ENCODE measurements around the gene NKAIN2. TPM values are rescaled to one million over a fixed set of nuclear protein-coding genes. Genes with fewer than 3 reads are reported as not detected.
"Not testable (repeated sequence)": the region's sequence is repeated elsewhere in the genome, so short reads cannot be mapped to it uniquely, and the experiment has no call there.

The NKAIN2 gene
- total RNA-seq, 1 donor from 2014 or later: 0.20 TPM

DNA sequence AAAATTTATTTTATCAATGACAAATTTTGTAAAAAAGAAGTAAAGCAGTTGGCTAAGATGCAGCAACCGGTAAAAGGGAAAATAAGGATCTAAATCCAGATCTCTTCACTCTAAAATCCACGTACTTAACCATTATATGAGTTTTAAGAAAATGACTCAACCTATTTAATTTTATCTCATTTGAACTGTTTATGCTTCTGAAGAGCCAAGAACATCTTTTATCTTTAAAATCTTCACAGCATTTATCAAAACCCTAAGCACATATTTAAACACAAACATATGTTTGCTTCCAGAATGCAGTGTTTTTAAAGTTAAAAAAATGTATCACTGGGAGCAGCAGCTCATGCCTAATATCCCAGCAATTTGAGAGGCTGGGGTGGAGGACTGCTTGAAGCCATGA is 339.2 kb downstream of the NKAIN2 start:
- intact Hi-C loops (cut with micrococcal nuclease): no loop called here
- DNase-seq (no peak), ATAC-seq (no peak)

DNA sequence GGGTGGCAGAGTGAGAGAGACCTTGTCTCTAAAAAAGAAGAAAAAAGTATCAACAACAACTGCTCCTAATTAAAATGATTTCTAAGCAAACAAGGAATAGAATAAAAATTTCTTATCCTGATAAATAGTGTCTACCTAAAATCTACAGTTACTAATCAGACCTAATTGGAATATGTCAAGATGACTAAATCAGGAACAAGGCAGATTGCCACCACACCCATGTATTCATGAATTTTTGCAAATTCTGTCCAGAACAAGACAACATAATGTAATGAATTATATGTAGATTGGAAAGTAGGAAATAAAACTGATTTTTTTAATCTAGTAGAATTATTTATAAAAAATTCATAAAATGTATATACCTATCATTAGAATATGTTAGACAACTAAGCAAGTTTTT is 339.8 kb downstream of the NKAIN2 start:
- DNase-seq (no peak), ATAC-seq (no peak)
- intact Hi-C loops (cut with micrococcal nuclease): no loop called here

GRCh38 chr6:124147621-124148020 is 344.0 kb downstream of the NKAIN2 start:
- intact Hi-C loops (cut with micrococcal nuclease): no loop called here
- ATAC-seq: no peak

DNA sequence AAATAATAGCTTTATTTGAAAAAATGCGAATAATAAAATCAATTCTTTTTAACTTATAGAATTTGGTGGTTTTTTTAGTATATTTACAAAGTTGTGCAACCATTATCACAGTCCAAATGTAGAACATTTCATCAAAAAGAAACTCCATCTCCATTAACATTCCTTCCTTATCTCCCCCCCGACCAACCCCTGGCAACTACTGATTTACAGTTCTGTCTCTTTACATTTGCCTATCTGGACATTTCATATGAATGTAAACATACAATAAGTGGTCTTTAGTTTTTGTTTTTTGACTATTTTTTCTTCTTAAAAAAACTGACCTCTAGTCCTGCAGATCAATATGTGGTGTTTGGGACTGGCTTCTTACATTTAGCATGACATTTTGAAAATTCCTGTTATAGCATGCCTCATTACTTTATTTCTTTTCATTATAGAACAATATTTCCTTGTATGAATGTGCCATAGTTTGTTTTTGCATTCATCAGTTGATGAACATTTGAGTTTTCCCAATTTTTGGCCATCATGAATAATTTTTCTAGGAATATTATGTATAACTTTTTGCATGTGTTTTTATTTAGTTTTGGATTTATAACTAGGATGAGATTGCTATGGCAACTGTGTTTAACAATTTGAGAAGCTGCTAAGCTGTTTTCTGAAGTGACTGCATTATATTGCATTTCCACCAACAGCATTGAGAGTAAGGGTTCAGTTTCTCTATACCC is 344.7 kb downstream of the NKAIN2 start:
- DNase-seq: no peak
- no peak for ATAC-seq
- intact Hi-C loops (cut with micrococcal nuclease): no loop called here

More at GRCh38 chr6:124147621-124148020, 344.0 kb downstream of the NKAIN2 start:
- DNase-seq: no peak

- ATAC-seq (no peak), DNase-seq (no peak)
- intact Hi-C loops (cut with micrococcal nuclease): no loop called here
Observed at GRCh38 chr6:124149646-124150045, 346.0 kb downstream of the NKAIN2 start.

DNA sequence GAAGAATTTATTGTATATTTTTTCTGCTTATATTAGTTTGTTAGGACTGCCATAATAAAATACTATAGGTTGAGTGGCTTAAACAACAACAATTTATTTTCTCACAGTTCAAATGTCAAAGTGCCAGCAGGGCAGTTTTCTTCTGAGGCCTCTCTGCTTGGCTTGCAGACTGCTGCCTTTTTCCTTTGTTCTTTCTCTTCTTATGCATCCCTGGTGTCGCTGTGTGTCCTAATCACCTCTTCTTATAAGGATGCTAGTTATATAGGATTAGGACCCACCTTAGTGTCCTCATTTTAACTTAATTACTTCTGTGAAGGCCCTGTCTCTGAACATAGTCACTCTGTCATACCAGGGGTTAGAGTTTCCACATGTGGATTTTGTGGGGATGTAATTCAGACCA is 354.4 kb downstream of the NKAIN2 start:
- no peak for DNase-seq
- no peak for ATAC-seq
- intact Hi-C loops (cut with micrococcal nuclease): no loop called here

GRCh38 chr6:124163676-124164075 is 360.0 kb downstream of the NKAIN2 start:
- intact Hi-C loops (cut with micrococcal nuclease): no loop called here
- DNase-seq: no peak

DNA sequence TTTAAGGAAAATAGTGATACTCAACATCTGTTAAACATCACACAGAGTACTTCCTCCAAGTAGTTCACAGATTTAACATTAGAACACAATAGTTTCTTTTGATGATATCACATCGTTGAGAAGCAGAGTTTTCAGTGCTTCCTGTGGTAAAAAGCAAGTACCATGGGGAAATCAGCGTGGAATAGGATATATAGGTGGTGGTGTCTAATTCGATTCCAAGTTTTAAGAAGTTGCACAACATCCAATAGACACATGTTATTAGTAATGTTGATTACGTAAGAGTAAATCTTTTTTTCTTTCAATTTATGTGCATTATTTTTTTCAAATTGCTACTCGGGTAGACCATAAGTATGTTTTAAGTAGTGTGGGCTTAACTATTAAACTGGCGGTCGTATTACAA is 360.7 kb downstream of the NKAIN2 start:
- DNase-seq: no peak
- intact Hi-C loops (cut with micrococcal nuclease): no loop called here
- ATAC-seq: no peak

More at GRCh38 chr6:124163676-124164075, 360.0 kb downstream of the NKAIN2 start:
- ATAC-seq: no peak

DNA sequence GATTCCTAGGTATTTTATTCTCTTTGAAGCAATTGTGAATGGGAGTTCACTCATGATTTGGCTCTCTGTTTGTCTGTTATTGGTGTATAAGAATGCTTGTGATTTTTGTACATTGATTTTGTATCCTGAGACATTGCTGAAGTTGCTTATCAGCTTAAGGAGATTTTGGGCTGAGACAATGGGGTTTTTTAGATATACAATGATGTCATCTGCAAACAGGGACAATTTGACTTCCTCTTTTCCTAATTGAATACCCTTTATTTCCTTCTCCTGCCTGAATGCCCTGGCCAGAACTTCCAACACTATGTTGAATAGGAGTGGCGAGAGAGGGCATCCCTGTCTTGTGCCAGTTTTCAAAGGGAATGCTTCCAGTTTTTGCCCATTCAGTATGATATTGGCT is 363.6 kb downstream of the NKAIN2 start:
- ATAC-seq; DNase-seq; intact Hi-C loops (cut with micrococcal nuclease): not testable (repeated sequence)

DNA sequence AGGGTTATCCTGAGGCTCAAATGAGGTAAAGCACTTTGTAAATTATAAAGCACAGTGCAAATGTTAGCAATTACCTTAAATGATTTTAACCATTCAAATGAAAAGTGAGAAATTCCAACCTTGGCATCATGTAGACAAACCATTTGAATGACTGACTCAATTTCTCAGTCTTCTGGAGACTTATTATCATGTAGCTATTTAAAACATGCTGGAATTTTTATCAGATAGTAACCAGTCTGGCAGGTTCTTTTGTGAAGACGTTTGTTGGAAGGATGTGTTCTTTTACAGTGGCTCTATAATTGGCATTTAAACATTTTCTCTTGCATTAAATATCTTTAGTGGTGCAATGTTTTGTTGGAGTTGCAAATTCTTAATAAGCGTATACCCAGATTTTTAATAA is 386.6 kb downstream of the NKAIN2 start:
- no peak for DNase-seq
- intact Hi-C loops (cut with micrococcal nuclease): no loop called here
- no peak for ATAC-seq

GRCh38 chr6:124193132-124193531 is 389.5 kb downstream of the NKAIN2 start:
- no peak for DNase-seq
- intact Hi-C loops (cut with micrococcal nuclease): no loop called here
- no peak for ATAC-seq

- intact Hi-C loops (cut with micrococcal nuclease): no loop called here
- ATAC-seq (no peak), DNase-seq (no peak)
Observed at GRCh38 chr6:124197148-124197547, 393.5 kb downstream of the NKAIN2 start.

GRCh38 chr6:124199286-124199685 is 395.6 kb downstream of the NKAIN2 start:
- intact Hi-C loops (cut with micrococcal nuclease): no loop called here
- DNase-seq (no peak), ATAC-seq (no peak)

GRCh38 chr6:124200661-124201060 is 397.0 kb downstream of the NKAIN2 start:
- ATAC-seq (no peak), DNase-seq (no peak)
- intact Hi-C loops (cut with micrococcal nuclease): no loop called here

DNA sequence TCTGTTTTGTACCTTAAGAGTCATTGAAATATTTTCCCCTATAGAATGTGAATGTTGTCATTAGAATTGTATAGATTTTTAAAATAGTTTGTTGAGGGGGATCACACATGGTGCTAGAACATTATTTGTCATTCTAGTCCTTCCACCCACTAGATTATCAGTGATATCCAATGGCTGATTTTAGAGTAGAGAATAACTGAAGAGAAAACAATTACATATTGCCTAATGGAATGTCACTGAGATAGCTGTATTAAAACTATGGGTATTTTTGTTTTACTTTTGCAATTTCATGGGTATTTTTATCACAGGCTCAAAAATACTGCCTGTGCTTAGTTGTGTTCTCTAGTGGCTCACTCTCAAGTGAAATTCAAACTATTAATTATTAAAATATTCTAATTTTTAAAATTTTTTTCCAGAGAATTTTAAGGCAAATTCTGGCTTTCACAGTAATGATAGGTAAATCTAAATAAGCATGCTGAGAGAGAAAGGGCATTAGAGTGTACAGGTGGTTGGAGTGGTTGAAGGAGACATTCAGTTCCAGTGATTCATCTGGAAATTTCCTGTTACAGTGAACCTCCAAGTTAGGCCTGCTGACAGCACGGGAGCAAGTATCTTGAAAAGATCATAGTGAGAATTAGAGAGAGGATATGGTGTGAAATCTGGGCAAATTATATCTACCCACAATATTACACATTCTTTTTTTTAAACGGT is 399.6 kb downstream of the NKAIN2 start:
- no peak for DNase-seq
- intact Hi-C loops (cut with micrococcal nuclease): no loop called here
- ATAC-seq: no peak

DNA sequence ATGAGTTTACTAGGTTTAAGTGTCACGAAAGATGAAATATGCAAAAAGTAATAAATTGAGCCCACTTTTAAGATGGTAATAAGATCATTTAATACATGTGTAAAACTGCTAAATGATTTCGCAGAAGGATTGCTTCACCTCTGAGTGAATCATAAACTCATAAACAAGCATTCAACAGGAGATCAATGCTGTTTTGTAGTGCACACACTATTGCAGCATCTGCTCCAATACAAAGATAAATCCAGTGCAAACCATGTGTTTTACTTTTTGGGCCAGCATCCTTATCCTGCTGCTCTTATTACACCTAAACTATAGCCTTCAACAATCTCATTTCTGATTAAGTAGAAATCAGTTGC is 400.1 kb downstream of the NKAIN2 start:
- DNase-seq (no peak), ATAC-seq (no peak)
- intact Hi-C loops (cut with micrococcal nuclease): no loop called here

- intact Hi-C loops (cut with micrococcal nuclease): no loop called here
- DNase-seq: no peak
- ATAC-seq: no peak
Observed at GRCh38 chr6:124205921-124206320, 402.3 kb downstream of the NKAIN2 start.

DNA sequence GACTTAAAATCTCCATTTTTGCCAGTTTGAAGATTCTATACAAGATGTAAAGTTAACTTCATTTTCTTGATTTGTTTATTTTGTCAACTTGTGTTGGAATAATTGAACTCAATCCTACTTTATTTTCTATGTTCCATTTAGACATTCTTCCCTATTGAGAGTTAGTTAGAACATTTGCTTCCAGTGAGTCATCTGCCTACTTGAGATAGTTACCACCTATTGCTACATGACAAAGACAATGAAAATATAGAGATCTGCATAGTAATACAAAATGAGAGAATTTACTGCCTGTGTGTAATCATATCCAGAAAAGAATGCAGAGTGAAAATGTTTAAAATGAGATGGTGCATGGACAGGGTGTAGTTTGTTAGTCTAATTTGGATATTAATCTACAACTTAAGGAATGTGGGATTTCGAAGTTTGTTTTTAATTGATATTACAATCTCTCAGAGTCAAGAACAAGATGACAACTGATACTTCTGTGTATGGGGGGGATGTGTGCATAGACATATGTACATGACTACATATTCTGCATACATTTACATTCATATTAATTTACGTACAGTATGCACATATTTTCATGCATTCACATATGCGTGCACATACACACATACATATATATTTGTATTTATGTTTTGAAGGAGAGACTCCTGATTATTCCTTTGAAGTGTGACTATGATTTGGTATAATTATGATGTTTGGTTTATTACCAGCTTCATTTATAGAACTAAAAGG is 420.1 kb downstream of the NKAIN2 start:
- no peak for ATAC-seq

GRCh38 chr6:124226396-124226795 is 422.7 kb downstream of the NKAIN2 start:
- DNase-seq: no peak
- ATAC-seq: no peak
- intact Hi-C loops (cut with micrococcal nuclease): no loop called here

More for the DNA sequence above, 420.1 kb downstream of the NKAIN2 start:
- intact Hi-C loops (cut with micrococcal nuclease): no loop called here
- DNase-seq: no peak

DNA sequence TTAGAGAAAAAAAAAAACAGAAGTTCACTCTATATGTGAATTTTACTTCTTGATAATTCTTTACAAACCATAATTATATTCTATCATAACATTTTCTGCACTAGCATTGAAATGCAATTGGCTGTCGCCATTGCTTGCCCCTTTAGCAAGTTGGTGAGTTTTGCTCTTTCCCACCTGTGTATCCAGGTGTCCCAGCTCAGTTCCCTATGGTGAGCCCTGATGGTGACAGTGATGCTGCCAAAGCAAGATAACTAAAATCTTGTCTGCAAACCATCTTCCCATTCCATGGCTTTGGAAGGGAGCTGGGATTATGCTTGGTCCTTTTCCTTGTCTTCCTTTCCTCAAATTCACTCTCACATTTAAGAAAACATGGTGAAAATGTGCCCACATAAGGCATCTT is 429.6 kb downstream of the NKAIN2 start:
- no peak for DNase-seq
- ATAC-seq: no peak
- intact Hi-C loops (cut with micrococcal nuclease): no loop called here

Measured in left ventricle myocardium superior (tissue), 1 donor.